GM12878 (cell line): ENCODE results near the gene AMBP. TPM values are rescaled to one million over a fixed set of nuclear protein-coding genes. Genes with fewer than 3 reads are reported as not detected.

Source experiments
- ATAC-seq: fragments of 200-7000 bp; cut with Tn5 transposase; 3 replicates; pipeline ENCODE4 v1.9.1; 2020; ENCODE audit warnings: mild to moderate bottlenecking, moderate library complexity
- BruUV-seq: library from RNA; stranded (reverse); fragments of 400-500 nt; replicated peaks from 2 replicates; lab custom pipeline; 2021; lab: Mats Ljungman, UMichigan
- CTCF ChIA-PET: fragments of 300-600 bp; sonication (Branson Sonifier 250); formaldehyde crosslinking; extraction: SDS; loops from one replicate; lab custom pipeline; 2021; ENCODE audit warnings: inconsistent platforms; lab: Yijun Ruan, JAX
- POLR2A ChIA-PET: fragments of 350-600 bp; formaldehyde crosslinking; extraction: SDS; loops from one replicate; lab custom pipeline; 2021; ENCODE audit warnings: inconsistent platforms; lab: Charles Lee
- RAD21 ChIA-PET: fragments of 300-600 bp; sonication (Branson Sonifier 250); formaldehyde crosslinking; loops from one replicate; lab custom pipeline; 2023; ENCODE audit warnings: antibody characterized with exemption; ENCODE audit not compliant: unreplicated experiment; lab: Charles Lee
- SMC1A ChIA-PET: fragments of 300-600 bp; sonication (Branson Sonifier 250); formaldehyde crosslinking; loops from one replicate; lab custom pipeline; 2023; ENCODE audit not compliant: unreplicated experiment, uncharacterized antibody; lab: Charles Lee
- DNase-seq: peaks from one replicate; pipeline ENCODE4 v3.0.0-alpha.2; 2011; ENCODE audit warnings: low read depth, low spot score
- FAIRE-seq: peaks from 3 replicates; lab custom pipeline; 2011; peaks lifted over from hg19 to GRCh38; lab: Jason Lieb, UNC
- H2AFZ ChIP-seq: 2 replicates; pipeline ENCODE4 v1.6.0; 2011; ENCODE audit warnings: low read depth, low read length, control low read depth; ENCODE audit not compliant: control insufficient read depth
- H3K27ac ChIP-seq: 2 replicates; pipeline ENCODE4 v1.5.1; 2011; ENCODE audit warnings: control low read depth; ENCODE audit not compliant: control insufficient read depth, insufficient read depth
- H3K27me3 ChIP-seq, 2 experiments: replicated peaks in 1 of 2; 2 replicates each; pipeline versions ENCODE4 v1.6.0 to v1.6.1; 2011; ENCODE audit warnings: low read length in 1 of 2; ENCODE audit not compliant: control insufficient read depth in 2 of 2, insufficient read depth in 2 of 2
- H3K36me3 ChIP-seq, 2 experiments: 2 replicates each; pipeline ENCODE4 v1.5.1; 2011; ENCODE audit warnings: low read length in 1 of 2; ENCODE audit not compliant: control insufficient read depth in 2 of 2, insufficient read depth in 2 of 2
- H3K4me1 ChIP-seq: 2 replicates; pipeline ENCODE4 v1.6.1; 2011; ENCODE audit warnings: mild to moderate bottlenecking, low read length, moderate library complexity, mixed read lengths; ENCODE audit not compliant: control insufficient read depth, insufficient read depth
- H3K4me2 ChIP-seq: 2 replicates; pipeline ENCODE4 v1.6.0; 2011; ENCODE audit warnings: control low read depth; ENCODE audit not compliant: control insufficient read depth, insufficient read depth
- H3K4me3 ChIP-seq: fragments of 200-600 bp; sonication (generic); 2 replicates; pipeline ENCODE4 v1.5.1; 2016
- H3K79me2 ChIP-seq: 2 replicates; pipeline ENCODE4 v1.6.0; 2011; ENCODE audit warnings: low read length; ENCODE audit not compliant: control insufficient read depth, insufficient read depth
- H3K9ac ChIP-seq: 2 replicates; pipeline ENCODE4 v1.8.0; 2011; ENCODE audit warnings: low read length, control low read depth, mixed read lengths; ENCODE audit not compliant: control insufficient read depth, insufficient read depth
- H3K9me3 ChIP-seq: replicated peaks from 3 replicates; pipeline ENCODE4 v1.5.1; 2011; ENCODE audit warnings: mild to moderate bottlenecking, low read length; ENCODE audit not compliant: control insufficient read depth, insufficient read depth
- H4K20me1 ChIP-seq: 2 replicates; pipeline ENCODE4 v1.6.0; 2011; ENCODE audit not compliant: control insufficient read depth, insufficient read depth
- CBX5 ChIP-seq: sonication (generic); IDR thresholded peaks from 2 replicates; pipeline ENCODE4 v1.6.1; 2016; ENCODE audit warnings: low read depth, moderate library complexity, mild to moderate bottlenecking, inconsistent platforms
- HDAC6 ChIP-seq: fragments of 200-600 bp; sonication (generic); IDR thresholded peaks from one replicate; pipeline ENCODE4 v1.8.0; 2017; ENCODE audit warnings: antibody characterized with exemption; ENCODE audit not compliant: unreplicated experiment
- JUNB ChIP-seq: IDR thresholded peaks from 2 replicates; pipeline ENCODE4 v1.6.1; 2016; ENCODE audit warnings: antibody characterized with exemption, mild to moderate bottlenecking
- LARP7 ChIP-seq: fragments of 450-650 bp; IDR thresholded peaks from 2 replicates; pipeline ENCODE4 v1.6.1; 2017; ENCODE audit warnings: mild to moderate bottlenecking
- NBN ChIP-seq: fragments of 450-650 bp; IDR thresholded peaks from 2 replicates; pipeline ENCODE4 v1.6.1; 2016
- NR2F1 ChIP-seq: fragments of 450-650 bp; conservative IDR thresholded peaks from 2 replicates; pipeline ENCODE4 v1.6.1; 2017; ENCODE audit warnings: mild to moderate bottlenecking
- RCOR1 ChIP-seq: conservative IDR thresholded peaks from 2 replicates; pipeline ENCODE4 v1.6.1; 2012; ENCODE audit warnings: low read depth, low read length, improper control_type of control experiment
- SREBF2 ChIP-seq: IDR thresholded peaks from 2 replicates; pipeline ENCODE4 v1.6.1; 2012; ENCODE audit warnings: mild to moderate bottlenecking, low read length
- TBL1XR1 ChIP-seq: IDR thresholded peaks from 2 replicates; pipeline ENCODE4 v1.6.1; 2012; ENCODE audit warnings: low read depth, low read length, improper control_type of control experiment
- ZNF217 ChIP-seq: fragments of 450-650 bp; IDR thresholded peaks from 2 replicates; pipeline ENCODE4 v1.6.1; 2017; ENCODE audit warnings: antibody characterized with exemption, mild to moderate bottlenecking
- WGBS: methylation state at CpG from one replicate; pipeline ENCODE4 v1.1.6; 2016; ENCODE audit warnings: low lambda C conversion rate; ENCODE audit not compliant: insufficient replicate concordance, insufficient coverage; ENCODE audit errors: missing lambda C conversion rate; 5-methylcytosine and 5-hydroxymethylcytosine counted together
- in situ Hi-C: fragments of 300-500 bp; cut with MboI; formaldehyde crosslinking; loops from 9 replicates; pipeline ENCODE4 v1.14.3; 2018; ENCODE audit warnings: mixed read lengths
- intact Hi-C: fragments of 100-400 bp; cut with micrococcal nuclease; formaldehyde crosslinking; loops from one replicate; pipeline ENCODE4 v1.14.2; 2022; ENCODE audit not compliant: unreplicated experiment
- polyA plus RNA-seq, 11 experiments: library from polyadenylated mRNA; depleted of rRNA in 4 of 11; unstranded in 6 of 11; stranded (reverse) in 5 of 11; fragments of >200 nt; fragmentation: Nextera tagmentation in 4 of 11; fragmentation: Illumina TruSeq in 1 of 11; extraction: Ambion mirVana in 4 of 11; extraction: Trizol in 1 of 11; gene quantifications; 1 replicate in 1 of 11; 2 replicates in 10 of 11; pipeline versions ENCODE4 v1.2.1 to v1.2.3, GENCODE V29; 2011 to 2016; ENCODE audit warnings: inconsistent platforms in 2 of 11, missing spikeins in 2 of 11, low read depth in 1 of 11
- total RNA-seq, 4 experiments: library from RNA; depleted of rRNA in 3 of 4; stranded (reverse); fragments of >200 nt in 3 of 4; fragmentation: Illumina TruSeq in 1 of 4; extraction: Trizol in 1 of 4; gene quantifications; 2 replicates each; pipeline versions ENCODE4 v1.2.1 to v1.2.3, GENCODE V29; 2013 to 2021
- TF ChIP-seq, protein P1 (sequence below): IDR thresholded peaks from 2 replicates; pipeline ENCODE4 v1.6.1; 2012; ENCODE audit warnings: improper control_type of control experiment, low read depth, low read length; ENCODE audit not compliant: insufficient replicate concordance
- TF ChIP-seq, protein P2 (sequence below): fragments of 450-650 bp; IDR thresholded peaks from 2 replicates; pipeline ENCODE4 v1.6.1; 2016; ENCODE audit warnings: mild to moderate bottlenecking
- TF ChIP-seq, protein P3 (sequence below): IDR thresholded peaks from 2 replicates; pipeline ENCODE4 v1.6.1; 2011; ENCODE audit warnings: borderline replicate concordance, low read depth, mild to moderate bottlenecking, moderate library complexity, low read length; ENCODE audit not compliant: insufficient read depth, poor library complexity, severe bottlenecking

The AMBP gene
- total and polyA plus RNA-seq, 10 of the 15 experiments (the other 5 are each of a cell fraction or from before 2014, with no cell fraction given) = 0.11 to 2.3 (median 0.18) TPM; not detected in 7

DNA sequence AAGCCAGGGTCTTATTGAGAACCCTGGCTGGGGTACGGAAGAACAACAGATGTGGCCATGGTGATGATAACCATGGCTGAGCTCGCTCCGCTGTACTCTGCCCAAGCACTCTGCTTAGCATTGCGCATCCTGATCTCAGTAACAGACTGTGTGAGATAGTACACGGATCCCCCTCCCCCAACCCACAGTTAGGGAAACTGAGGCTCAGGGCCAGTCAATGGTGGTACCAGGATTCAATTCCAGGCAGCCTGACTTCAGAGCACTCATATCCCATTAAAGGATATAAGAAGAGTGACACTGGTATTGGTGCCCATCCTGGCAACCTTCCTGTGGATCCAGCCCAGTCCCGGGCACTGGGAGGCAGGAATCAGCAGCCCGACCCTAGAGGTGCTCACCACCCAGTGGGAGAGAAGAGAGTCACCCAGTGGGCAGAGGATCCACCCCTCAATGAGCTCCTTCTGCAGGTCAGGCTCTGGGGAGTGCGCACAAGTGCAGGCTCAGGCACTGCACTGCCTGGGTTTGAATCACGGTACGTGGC is 47.4 kb upstream of the AMBP start (continued):
- TF ChIP-seq, protein P1, sequence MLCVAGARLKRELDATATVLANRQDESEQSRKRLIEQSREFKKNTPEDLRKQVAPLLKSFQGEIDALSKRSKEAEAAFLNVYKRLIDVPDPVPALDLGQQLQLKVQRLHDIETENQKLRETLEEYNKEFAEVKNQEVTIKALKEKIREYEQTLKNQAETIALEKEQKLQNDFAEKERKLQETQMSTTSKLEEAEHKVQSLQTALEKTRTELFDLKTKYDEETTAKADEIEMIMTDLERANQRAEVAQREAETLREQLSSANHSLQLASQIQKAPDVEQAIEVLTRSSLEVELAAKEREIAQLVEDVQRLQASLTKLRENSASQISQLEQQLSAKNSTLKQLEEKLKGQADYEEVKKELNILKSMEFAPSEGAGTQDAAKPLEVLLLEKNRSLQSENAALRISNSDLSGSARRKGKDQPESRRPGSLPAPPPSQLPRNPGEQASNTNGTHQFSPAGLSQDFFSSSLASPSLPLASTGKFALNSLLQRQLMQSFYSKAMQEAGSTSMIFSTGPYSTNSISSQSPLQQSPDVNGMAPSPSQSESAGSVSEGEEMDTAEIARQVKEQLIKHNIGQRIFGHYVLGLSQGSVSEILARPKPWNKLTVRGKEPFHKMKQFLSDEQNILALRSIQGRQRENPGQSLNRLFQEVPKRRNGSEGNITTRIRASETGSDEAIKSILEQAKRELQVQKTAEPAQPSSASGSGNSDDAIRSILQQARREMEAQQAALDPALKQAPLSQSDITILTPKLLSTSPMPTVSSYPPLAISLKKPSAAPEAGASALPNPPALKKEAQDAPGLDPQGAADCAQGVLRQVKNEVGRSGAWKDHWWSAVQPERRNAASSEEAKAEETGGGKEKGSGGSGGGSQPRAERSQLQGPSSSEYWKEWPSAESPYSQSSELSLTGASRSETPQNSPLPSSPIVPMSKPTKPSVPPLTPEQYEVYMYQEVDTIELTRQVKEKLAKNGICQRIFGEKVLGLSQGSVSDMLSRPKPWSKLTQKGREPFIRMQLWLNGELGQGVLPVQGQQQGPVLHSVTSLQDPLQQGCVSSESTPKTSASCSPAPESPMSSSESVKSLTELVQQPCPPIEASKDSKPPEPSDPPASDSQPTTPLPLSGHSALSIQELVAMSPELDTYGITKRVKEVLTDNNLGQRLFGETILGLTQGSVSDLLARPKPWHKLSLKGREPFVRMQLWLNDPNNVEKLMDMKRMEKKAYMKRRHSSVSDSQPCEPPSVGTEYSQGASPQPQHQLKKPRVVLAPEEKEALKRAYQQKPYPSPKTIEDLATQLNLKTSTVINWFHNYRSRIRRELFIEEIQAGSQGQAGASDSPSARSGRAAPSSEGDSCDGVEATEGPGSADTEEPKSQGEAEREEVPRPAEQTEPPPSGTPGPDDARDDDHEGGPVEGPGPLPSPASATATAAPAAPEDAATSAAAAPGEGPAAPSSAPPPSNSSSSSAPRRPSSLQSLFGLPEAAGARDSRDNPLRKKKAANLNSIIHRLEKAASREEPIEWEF = no peak
- no peak for TF ChIP-seq HDAC6

DNA sequence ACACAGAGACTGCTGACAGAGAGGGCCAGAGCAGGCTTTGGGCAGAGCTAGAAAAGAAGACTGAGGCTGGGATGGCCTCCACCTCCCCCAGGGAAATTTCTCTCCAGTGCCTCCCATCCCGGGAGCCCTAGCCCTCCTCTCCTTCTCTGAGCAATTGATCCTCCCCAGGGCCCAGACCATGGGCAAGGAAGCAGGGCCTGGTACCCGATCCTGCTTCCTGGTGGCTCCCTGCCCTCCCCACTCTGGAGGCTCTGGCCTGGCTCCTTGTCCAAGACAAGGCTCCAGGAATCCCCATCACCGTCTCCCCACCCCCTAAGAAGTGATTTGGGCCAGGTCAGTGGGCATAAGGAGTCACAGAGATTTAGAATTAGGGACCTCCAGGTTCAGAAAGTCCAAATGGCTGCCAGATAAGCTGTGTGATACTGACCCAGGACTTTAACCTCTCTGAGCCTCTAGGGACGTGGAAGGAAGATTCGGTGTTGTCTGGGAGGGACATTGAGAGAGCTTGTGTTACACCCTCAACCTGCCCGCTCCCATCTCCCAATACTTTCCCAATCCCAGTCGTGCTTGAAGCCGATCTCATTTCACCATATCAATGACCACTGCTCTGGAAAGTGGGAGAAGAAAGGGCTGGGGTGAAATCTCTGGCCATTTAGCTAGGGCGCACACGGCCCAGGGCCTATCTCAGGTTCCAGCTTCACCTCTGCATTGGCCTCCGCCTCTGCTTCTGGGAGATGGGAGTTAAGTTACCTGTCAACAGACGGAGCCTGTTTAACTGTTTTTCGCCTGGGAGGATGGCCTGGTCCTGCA is 46.8 kb upstream of the AMBP start:
- intact Hi-C loops (no loop called here), in situ Hi-C loops (no loop called here)
- DNase-seq (no peak), ATAC-seq (no peak), FAIRE-seq (no peak)
- ChIA-PET SMC1A (no interaction called here), CTCF (no interaction called here), POLR2A (no interaction called here), RAD21 (no interaction called here)
- Histone ChIP-seq H3K9me3 (no peaks in the 10 kb centered on the region), H3K4me1 (no peaks in the 10 kb centered on the region), H3K9ac (no peak overlapping the region), H4K20me1 (no peaks in the 10 kb centered on the region), H3K27ac (no peak overlapping the region), H3K4me2 (no peak overlapping the region), H2AFZ (no peak overlapping the region), H3K79me2 (no peaks in the 10 kb centered on the region), H3K27me3 (no peaks in the 10 kb centered on the region; a peak in 1 of 4 replicates), H3K4me3 (no peak overlapping the region), H3K36me3 (no peaks in the 10 kb centered on the region)
- WGBS = 24% methylated on average over 13 of the region's 13 CpGs
- BruUV-seq = no TSS peak
- TF ChIP-seq JUNB = no peak
- no peak for TF ChIP-seq RCOR1
- TF ChIP-seq, protein P2, sequence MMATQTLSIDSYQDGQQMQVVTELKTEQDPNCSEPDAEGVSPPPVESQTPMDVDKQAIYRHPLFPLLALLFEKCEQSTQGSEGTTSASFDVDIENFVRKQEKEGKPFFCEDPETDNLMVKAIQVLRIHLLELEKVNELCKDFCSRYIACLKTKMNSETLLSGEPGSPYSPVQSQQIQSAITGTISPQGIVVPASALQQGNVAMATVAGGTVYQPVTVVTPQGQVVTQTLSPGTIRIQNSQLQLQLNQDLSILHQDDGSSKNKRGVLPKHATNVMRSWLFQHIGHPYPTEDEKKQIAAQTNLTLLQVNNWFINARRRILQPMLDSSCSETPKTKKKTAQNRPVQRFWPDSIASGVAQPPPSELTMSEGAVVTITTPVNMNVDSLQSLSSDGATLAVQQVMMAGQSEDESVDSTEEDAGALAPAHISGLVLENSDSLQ = no peak
- no peak for TF ChIP-seq CBX5
- TF ChIP-seq NBN = no peak
- TF ChIP-seq TBL1XR1 = no peak
- TF ChIP-seq NR2F1 = no peak
- TF ChIP-seq LARP7 = no peak
- TF ChIP-seq, protein P3, sequence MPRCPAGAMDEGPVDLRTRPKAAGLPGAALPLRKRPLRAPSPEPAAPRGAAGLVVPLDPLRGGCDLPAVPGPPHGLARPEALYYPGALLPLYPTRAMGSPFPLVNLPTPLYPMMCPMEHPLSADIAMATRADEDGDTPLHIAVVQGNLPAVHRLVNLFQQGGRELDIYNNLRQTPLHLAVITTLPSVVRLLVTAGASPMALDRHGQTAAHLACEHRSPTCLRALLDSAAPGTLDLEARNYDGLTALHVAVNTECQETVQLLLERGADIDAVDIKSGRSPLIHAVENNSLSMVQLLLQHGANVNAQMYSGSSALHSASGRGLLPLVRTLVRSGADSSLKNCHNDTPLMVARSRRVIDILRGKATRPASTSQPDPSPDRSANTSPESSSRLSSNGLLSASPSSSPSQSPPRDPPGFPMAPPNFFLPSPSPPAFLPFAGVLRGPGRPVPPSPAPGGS = no peak
- TF ChIP-seq SREBF2 = no peak
- TF ChIP-seq ZNF217 = no peak
- TF ChIP-seq, all 136 proteins: peak for 0
